ENCODE data around the gene TTC6. TPM values are rescaled to one million over a fixed set of nuclear protein-coding genes. Genes with fewer than 3 reads are reported as not detected.

TTC6 gene, protein sequence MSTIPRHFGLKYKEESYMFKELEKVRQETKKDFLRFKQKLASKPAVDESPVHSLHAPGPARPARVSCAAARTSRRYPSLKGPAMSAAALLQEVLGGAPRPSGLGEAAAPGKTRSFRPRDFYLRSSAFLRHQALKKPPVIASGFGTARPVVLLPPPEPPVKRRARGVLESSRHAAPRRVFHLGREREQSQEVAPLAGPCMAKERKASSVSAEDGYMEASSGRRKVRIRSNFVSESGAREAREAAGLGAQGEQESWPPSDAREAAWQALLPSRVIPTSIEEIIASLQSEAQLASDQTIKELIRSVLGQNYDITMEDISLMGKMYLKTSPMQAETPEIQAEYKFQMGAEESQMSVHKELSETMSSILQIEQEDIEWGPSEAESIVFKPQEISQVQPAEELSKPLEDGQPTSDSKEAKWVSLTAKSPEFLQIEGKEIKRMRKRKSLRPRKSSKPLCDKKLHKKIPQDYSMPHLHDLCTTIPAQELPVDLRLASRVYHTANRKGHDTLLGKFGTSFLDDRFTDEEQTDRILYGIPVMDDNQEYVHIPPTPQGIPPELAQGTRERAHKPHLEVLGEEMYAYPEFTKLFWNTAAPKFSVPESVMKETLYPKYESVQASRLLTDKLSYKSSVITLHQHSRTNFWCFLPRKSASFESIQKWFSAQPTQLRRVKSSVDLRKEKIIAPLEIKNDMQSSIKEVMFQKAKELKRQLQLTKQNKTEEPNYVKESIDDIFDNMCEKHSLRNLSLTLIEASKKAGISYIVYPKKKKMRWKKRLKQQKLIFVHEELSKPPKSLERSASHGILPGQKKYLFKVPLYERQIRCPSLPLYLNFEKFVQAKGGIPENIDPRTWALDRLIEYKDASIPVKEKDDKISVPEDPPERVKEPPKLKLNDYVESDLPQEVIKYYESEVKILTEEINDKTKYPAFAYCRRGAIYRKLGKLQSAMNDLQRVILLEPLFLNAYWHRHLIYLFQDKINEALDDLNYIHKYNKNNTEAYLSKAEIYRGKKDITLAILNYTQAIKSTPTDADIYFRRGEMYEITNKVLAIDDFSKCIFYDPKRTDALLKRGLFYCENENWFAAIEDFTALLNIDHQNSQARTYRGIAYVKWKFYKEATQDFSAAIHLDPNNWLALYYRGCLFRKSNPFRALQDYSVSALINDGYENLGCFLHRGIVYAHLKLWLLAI (N-terminal part only)
- total RNA-seq (under 1 TPM in 1 of 9 donors, not detected in 8; 0.72 TPM), polyA plus RNA-seq (not detected)
- long read RNA-seq, donor 1 = 0 reads
- long read RNA-seq, donor 2 = 0 reads
- long read RNA-seq, donor 3 = 0 reads
- long read RNA-seq, donor 4 = 0 reads
- long read RNA-seq, donor 5 = 0 reads
- long read RNA-seq, donor 6 = 0 reads
- long read RNA-seq, donor 7 = 0 reads
- long read RNA-seq, donor 8 = 0 reads
- long read RNA-seq, donor 9 = 0 reads
- long read RNA-seq, donor 10 = 0 reads

- Histone ChIP-seq H3K9me3 (replicated peaks in 1 of 3) (no peaks in the 10 kb centered on the region), H3K27me3 (peaks cover 86% of the 10 kb centered on the region), H3K36me3 (replicated peaks in 1 of 2) (no peaks in the 10 kb centered on the region), H3K27ac (no peak within 1 kb of the TSS), H3K4me3 (peak within 1 kb of the TSS in 3 of 4 donors; percentile 11 to 63 (median 17)), H3K4me1 (replicated peaks in 1 of 2) (peaks cover 12 to 16% of the 10 kb centered on the region in 2 donors)
- TF ChIP-seq CTCF (IDR thresholded peaks at IDR 0.05) (no peak), POLR2A (IDR thresholded peaks at IDR 0.05) (no peak)
- 0 to 2% (median 2%) methylated on average over 25 to 92 of the region's 92 CpGs for WGBS, 4 donors
- intact Hi-C loops (cut with DNase I) = loop anchor here (5.0 to 10.0 kb wide), 2 partner anchors 348 to 350 kb away; no protein-coding TSS in a partner anchor
- peak in 5 of 7 donors; percentile 36 to 58 (median 45) for DNase-seq
Measured at GRCh38 chr14:37594971-37595808, at the start of gene TTC6, which contains the start of gene FOXA1. TTC6 (plus strand) TSS chr14:37595629; CDS start chr14:37622065, 26,436 bp downstream. FOXA1 (minus strand) TSS chr14:37595249; CDS start chr14:37594972, 277 bp downstream.

DNA sequence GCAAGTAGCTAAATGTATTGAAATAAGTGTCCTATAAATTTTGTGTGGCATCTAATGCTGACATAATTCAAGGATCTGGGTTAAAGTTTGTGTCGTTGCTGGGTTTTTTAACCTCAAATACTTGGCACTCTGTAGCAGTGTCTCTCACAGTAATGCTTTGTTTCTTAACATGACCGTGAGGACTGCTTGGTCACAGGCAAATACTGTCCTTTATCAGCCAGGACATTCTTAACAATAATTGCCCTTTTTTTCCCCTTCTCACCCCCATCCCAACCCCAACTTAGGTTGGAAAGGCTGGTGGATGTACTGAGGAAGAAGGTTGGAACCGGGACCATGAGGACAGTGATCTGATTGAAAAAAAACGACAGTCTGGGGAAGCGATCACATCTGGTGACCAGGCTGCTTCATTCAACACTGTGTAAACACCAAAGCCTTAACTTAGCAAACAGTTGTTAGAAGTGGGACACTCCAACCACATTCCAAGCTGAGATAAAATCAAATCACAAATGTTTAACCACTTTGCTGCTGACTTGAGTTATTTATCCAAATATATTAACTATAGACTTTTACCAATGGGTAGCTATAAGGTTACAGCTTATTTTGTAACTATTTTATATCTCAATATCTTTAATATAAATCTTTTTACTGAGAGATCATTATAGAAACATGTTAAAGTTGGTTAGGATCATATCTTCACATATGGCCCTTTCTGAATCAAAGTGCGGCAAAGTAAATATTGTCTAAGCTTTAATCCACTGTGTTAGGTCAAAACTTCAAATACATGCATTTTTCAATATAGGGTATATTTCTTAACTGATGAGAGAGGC is 48.6 kb upstream of the TTC6 start:
- TF ChIP-seq CTCF (IDR thresholded peaks at IDR 0.05) = no peak
- no peak for TF ChIP-seq POLR2A (IDR thresholded peaks at IDR 0.05)
- H3K4me3 ChIP-seq = no peak overlapping the region
- H3K27ac ChIP-seq = no peak overlapping the region
- no peaks in the 10 kb centered on the region for H3K27me3 ChIP-seq
- intact Hi-C loops (cut with DNase I) = no loop called here
- WGBS, 4 donors = 63 to 74% (median 67%) methylated on average over 6 of the region's 6 CpGs
- H3K9me3 ChIP-seq (replicated peaks in 1 of 3) = no peaks in the 10 kb centered on the region
- no peaks in the 10 kb centered on the region for H3K36me3 ChIP-seq (replicated peaks in 1 of 2)
- H3K4me1 ChIP-seq (replicated peaks in 1 of 2) = no peaks in the 10 kb centered on the region
- DNase-seq = no peak

- no peak for TF ChIP-seq CTCF (IDR thresholded peaks at IDR 0.05)
- no peak for TF ChIP-seq POLR2A (IDR thresholded peaks at IDR 0.05)
- intact Hi-C loops (cut with DNase I) = no loop called here
- Histone ChIP-seq H3K36me3 (replicated peaks in 1 of 2) (no peaks in the 10 kb centered on the region), H3K4me1 (replicated peaks in 1 of 2) (no peaks in the 10 kb centered on the region), H3K27me3 (no peaks in the 10 kb centered on the region), H3K9me3 (replicated peaks in 1 of 3) (peaks cover 0 to 4% (median 0%) of the 10 kb centered on the region in 3 donors), H3K27ac (no peak overlapping the region), H3K4me3 (no peak overlapping the region)
- DNase-seq = no peak
- 62 to 69% (median 66%) methylated on average over 5 of the region's 5 CpGs for WGBS, 4 donors
Measured at GRCh38 chr14:37550511-37550910, 44.9 kb upstream of the TTC6 start.
